ENCODE data around the gene PCGF1. TPM values are rescaled to one million over a fixed set of nuclear protein-coding genes. Genes with fewer than 3 reads are reported as not detected.
"Not testable (repeated sequence)": the region's sequence is repeated elsewhere in the genome, so short reads cannot be mapped to it uniquely, and the experiment has no call there.

PCGF1 gene
- total RNA-seq, 2 experiments from 2014 or later: 25.8 to 35.6 TPM

- not testable (repeated sequence) for DNase-seq, H3K27me3 Mint-ChIP-seq, H3K9me3 Mint-ChIP-seq
- POLR2A ChIA-PET: interaction anchor here (0.7 to 0.9 kb wide), 2 partner anchors 43 to 92 kb away, joined by 4 read pairs; no protein-coding TSS in a partner anchor
- peaks cover 40% of the 10 kb centered on the region for H3K4me1 Mint-ChIP-seq
- H3K36me3 Mint-ChIP-seq (ENCODE audit: low read depth): peaks cover 31% of the 10 kb centered on the region
- peak overlapping the region; percentile 99 for H3K27ac Mint-ChIP-seq
- peak overlapping the region; percentile 99 for H3K4me3 Mint-ChIP-seq
- CTCF ChIA-PET: interaction anchor here (0.6 to 6.0 kb wide), 25 partner anchors 9 to 335 kb away, joined by 3 to 66 read pairs (median 4); partner anchors contain the start of genes AUP1, DQX1, HTRA2 and INO80B
Observed at GRCh38 chr2:74483675-74484164, 23.8 kb downstream of the PCGF1 start.

- ChIA-PET POLR2A (interaction anchor here (1.2 kb wide), 1 partner anchor 24 kb away, joined by 3 read pairs; the partner anchor contains the start of gene PCGF1), CTCF (interaction anchor here (0.7 to 6.0 kb wide), 27 partner anchors 9 to 106 kb away, joined by 3 to 66 read pairs (median 5); partner anchors contain the start of genes AUP1, DQX1, HTRA2 and INO80B)
- H3K9me3 Mint-ChIP-seq: no peaks in the 10 kb centered on the region
- peaks cover 40% of the 10 kb centered on the region for H3K4me1 Mint-ChIP-seq
- peaks cover 31% of the 10 kb centered on the region for H3K36me3 Mint-ChIP-seq (ENCODE audit: low read depth)
- peak; percentile 96 for DNase-seq
- H3K4me3 Mint-ChIP-seq: peak within 1 kb of the TSS; percentile 99
- H3K27me3 Mint-ChIP-seq: no peaks in the 10 kb centered on the region
- peak within 1 kb of the TSS; percentile 99 for H3K27ac Mint-ChIP-seq
Observed at GRCh38 chr2:74482801-74483674, 24.5 kb downstream of the PCGF1 start, which contains the start of the genes CCDC142 and TTC31. Gene CCDC142, minus strand, starts transcription at chr2:74482998. Its CDS starts 161 bp downstream, at chr2:74482837. Gene TTC31, plus strand, starts transcription at chr2:74483081. Its CDS starts 15 bp downstream, at chr2:74483096.

GRCh38 chr2:74481961-74482800, 25.3 kb downstream of the PCGF1 start:
- peak; percentile 62 for DNase-seq
- ChIA-PET CTCF (interaction anchor here (1.0 to 6.0 kb wide), 23 partner anchors 8 to 654 kb away, joined by 3 to 66 read pairs (median 6); partner anchors contain the start of genes C2orf81, INO80B, LBX2 and MOGS), POLR2A (interaction anchor here (0.8 to 1.2 kb wide), 2 partner anchors 10 to 25 kb away, joined by 3 to 5 read pairs; partner anchors contain the start of genes MRPL53 and PCGF1)
- Mint-ChIP-seq H3K36me3 (ENCODE audit: low read depth) (peaks cover 37% of the 10 kb centered on the region), H3K4me3 (peak overlapping the region; percentile 99), H3K27ac (peak overlapping the region; percentile 99), H3K4me1 (peaks cover 46% of the 10 kb centered on the region), H3K9me3 (no peaks in the 10 kb centered on the region), H3K27me3 (no peaks in the 10 kb centered on the region)

DNA sequence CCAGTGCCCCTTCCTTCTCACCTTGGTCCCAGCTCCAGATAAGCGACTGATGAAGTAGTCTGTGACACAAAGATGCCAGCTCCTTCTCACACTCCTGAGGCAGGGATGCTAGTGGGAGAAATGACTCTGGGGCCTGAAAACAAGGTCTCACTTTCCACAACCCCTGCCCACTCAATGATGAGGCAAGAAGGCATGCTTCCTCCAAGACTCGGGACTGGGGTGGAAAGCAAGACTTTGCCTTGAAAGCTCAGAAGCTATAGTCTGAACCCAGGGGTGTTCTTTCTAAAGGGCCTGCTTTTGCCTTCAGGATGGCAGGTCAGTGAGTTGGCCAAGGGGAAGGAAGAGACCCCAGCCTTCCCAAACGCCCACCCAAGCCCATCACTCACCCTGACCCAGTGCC, 26.1 kb downstream of the PCGF1 start:
- POLR2A ChIA-PET: no interaction called here

DNA sequence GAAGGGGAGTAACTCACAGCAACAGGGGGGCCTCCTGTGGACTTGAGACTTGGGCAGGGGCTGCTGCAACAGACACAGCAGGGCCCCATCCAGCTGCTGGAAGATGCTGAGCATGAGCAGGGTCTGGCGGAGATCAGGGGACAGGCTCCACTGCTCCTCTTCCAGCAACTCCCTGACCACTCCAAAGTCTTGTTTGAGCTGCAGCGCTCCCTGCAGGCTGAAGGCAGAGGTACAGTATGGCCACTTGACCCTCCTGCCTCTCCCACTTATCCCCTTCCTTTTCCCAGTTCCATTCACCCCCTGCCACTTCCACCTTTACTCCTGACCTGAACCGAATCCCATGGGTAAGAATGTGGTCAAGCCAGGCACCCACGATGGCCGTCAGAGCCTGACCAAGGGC, 32.6 kb downstream of the PCGF1 start:
- ChIA-PET CTCF (interaction anchor here (0.9 to 1.6 kb wide), 4 partner anchors 8 to 113 kb away, joined by 3 to 8 read pairs (median 5); no protein-coding TSS in a partner anchor), POLR2A (interaction anchor here (0.6 to 1.2 kb wide), 2 partner anchors 17 to 174 kb away, joined by 4 to 5 read pairs; partner anchors contain the start of gene WBP1)
- Mint-ChIP-seq H3K4me3 (no peak overlapping the region), H3K36me3 (ENCODE audit: low read depth) (peaks cover 37% of the 10 kb centered on the region), H3K9me3 (no peaks in the 10 kb centered on the region), H3K27ac (no peak overlapping the region), H3K27me3 (no peaks in the 10 kb centered on the region), H3K4me1 (peaks cover 45% of the 10 kb centered on the region)
- no peak for DNase-seq

More for the DNA sequence above, 26.1 kb downstream of the PCGF1 start:
- DNase-seq: no peak
- Mint-ChIP-seq H3K4me1 (peaks cover 47% of the 10 kb centered on the region), H3K36me3 (ENCODE audit: low read depth) (peaks cover 33% of the 10 kb centered on the region), H3K9me3 (no peaks in the 10 kb centered on the region), H3K4me3 (peak overlapping the region; percentile 99), H3K27ac (no peak overlapping the region), H3K27me3 (no peaks in the 10 kb centered on the region)
- CTCF ChIA-PET: interaction anchor here (0.9 to 6.0 kb wide), 16 partner anchors 9 to 653 kb away, joined by 3 to 66 read pairs (median 11); partner anchors contain the start of genes C2orf81, INO80B, LBX2 and MOGS

DNA sequence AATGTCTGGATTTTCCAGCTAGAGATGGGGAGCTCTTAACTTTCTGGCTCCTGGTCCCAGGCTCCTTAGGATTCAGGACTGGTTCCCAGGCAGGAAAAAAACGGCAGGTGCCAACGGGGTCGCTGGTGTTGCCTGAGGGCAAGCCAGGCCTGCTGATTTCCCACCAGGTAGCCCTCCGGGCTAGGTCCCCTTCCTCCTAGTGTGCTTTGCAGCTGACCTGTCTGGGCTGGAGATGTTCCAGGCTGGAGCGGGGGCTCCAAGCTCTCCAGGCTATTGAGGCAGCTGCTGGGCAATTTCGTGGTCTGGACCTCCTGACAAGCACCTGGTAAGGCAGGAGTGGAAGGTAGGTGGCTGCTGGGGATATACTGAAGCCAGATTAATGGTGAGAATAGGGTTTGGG, 33.0 kb downstream of the PCGF1 start:
- H3K36me3 Mint-ChIP-seq (ENCODE audit: low read depth): peaks cover 33% of the 10 kb centered on the region

GRCh38 chr2:74472945-74473258, 34.6 kb downstream of the PCGF1 start:
- CTCF ChIA-PET: interaction anchor here (0.7 to 2.8 kb wide), 10 partner anchors 9 to 116 kb away, joined by 3 to 19 read pairs (median 4); partner anchors contain the start of genes CCDC142, TTC31 and WBP1
- H3K36me3 Mint-ChIP-seq (ENCODE audit: low read depth): peaks cover 29% of the 10 kb centered on the region
- no peaks in the 10 kb centered on the region for H3K27me3 Mint-ChIP-seq
- no peak for DNase-seq
- POLR2A ChIA-PET: interaction anchor here (0.9 to 1.5 kb wide), 3 partner anchors 9 to 18 kb away, joined by 3 to 6 read pairs (median 5); partner anchors contain the start of genes INO80B and WBP1
- H3K27ac Mint-ChIP-seq: peak overlapping the region; percentile 98
- H3K4me1 Mint-ChIP-seq: peaks cover 39% of the 10 kb centered on the region
- peak overlapping the region; percentile 91 for H3K4me3 Mint-ChIP-seq
- H3K9me3 Mint-ChIP-seq: no peaks in the 10 kb centered on the region

More for the DNA sequence above, 33.0 kb downstream of the PCGF1 start:
- Mint-ChIP-seq H3K27me3 (no peaks in the 10 kb centered on the region), H3K27ac (no peak overlapping the region), H3K4me3 (no peak overlapping the region), H3K4me1 (peaks cover 43% of the 10 kb centered on the region), H3K9me3 (no peaks in the 10 kb centered on the region)
- POLR2A ChIA-PET: interaction anchor here (0.6 kb wide), 1 partner anchor 174 kb away, joined by 4 read pairs; no protein-coding TSS in a partner anchor
- no peak for DNase-seq
- CTCF ChIA-PET: interaction anchor here (0.8 to 1.5 kb wide), 2 partner anchors 9 to 13 kb away, joined by 4 to 5 read pairs; partner anchors contain the start of genes CCDC142 and TTC31

GRCh38 chr2:74472086-74472944, 35.2 kb downstream of the PCGF1 start, which contains the start of gene MRPL53:
Gene MRPL53, minus strand, starts transcription at chr2:74472680. Its CDS starts 20 bp downstream, at chr2:74472660.
- CTCF ChIA-PET: interaction anchor here (0.7 to 2.8 kb wide), 12 partner anchors 10 to 272 kb away, joined by 3 to 19 read pairs (median 4); partner anchors contain the start of genes CCDC142, TTC31 and WBP1
- peaks cover 25% of the 10 kb centered on the region for H3K36me3 Mint-ChIP-seq (ENCODE audit: low read depth)

DNA sequence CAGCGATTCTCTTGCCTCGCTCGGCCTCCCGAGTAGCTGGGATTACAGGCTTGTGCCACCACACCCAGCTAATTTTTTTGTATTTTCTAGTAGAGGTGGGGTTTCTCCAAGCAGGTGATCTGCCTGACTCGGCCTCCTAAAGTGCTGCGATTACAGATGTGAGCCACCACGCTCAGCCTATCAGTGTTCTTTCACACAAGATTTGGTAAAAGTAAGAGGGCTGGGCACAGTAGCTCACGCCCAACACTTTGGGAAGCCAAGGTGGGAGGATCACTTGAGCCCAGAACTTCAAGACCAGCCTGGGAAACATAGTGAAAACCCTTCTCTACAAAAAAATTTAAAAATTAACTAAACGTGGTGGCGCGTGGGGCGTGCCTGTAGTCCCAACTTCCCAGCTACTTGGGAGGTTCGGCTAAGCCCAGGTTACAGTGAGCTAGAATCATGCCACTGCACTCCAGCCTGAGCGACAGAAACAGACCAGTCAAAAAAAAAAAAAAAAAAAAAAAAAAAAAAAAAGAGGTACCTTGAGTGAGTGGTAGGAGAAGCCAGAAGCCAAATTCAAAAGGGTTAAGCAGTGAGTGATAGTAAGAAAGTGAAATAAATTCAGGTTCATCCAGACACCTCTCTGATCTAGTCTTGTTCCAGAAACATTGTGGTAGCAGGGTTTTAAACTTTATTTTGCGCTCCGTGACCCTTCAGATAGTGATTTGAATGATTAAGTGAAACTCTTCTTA, 36.0 kb downstream of the PCGF1 start:
- Mint-ChIP-seq H3K27ac (peak overlapping the region; percentile 98), H3K36me3 (ENCODE audit: low read depth) (peaks cover 24% of the 10 kb centered on the region), H3K27me3 (no peaks in the 10 kb centered on the region), H3K9me3 (no peaks in the 10 kb centered on the region), H3K4me1 (peaks cover 32% of the 10 kb centered on the region), H3K4me3 (peak overlapping the region; percentile 91)
- ChIA-PET CTCF (interaction anchor here (0.8 to 2.8 kb wide), 3 partner anchors 11 to 15 kb away, joined by 3 to 19 read pairs (median 3); partner anchors contain the start of genes CCDC142 and TTC31), POLR2A (interaction anchor here (0.8 to 1.5 kb wide), 2 partner anchors 13 to 17 kb away, joined by 3 to 6 read pairs; partner anchors contain the start of genes INO80B and WBP1)
- no peak for DNase-seq

More at GRCh38 chr2:74472086-74472944, 35.2 kb downstream of the PCGF1 start, which contains the start of gene MRPL53:
- Mint-ChIP-seq H3K4me3 (peak within 1 kb of the TSS; percentile 91), H3K27ac (peak within 1 kb of the TSS; percentile 98), H3K27me3 (no peaks in the 10 kb centered on the region), H3K4me1 (peaks cover 34% of the 10 kb centered on the region), H3K9me3 (no peaks in the 10 kb centered on the region)
- peak; percentile 97 for DNase-seq
- POLR2A ChIA-PET: interaction anchor here (0.9 to 1.5 kb wide), 3 partner anchors 10 to 17 kb away, joined by 3 to 6 read pairs (median 5); partner anchors contain the start of genes INO80B and WBP1

GRCh38 chr2:74470742-74471141, 36.8 kb downstream of the PCGF1 start:
- H3K9me3 Mint-ChIP-seq, DNase-seq, H3K27me3 Mint-ChIP-seq: not testable (repeated sequence)
- peak overlapping the region; percentile 80 for H3K27ac Mint-ChIP-seq
- peaks cover 24% of the 10 kb centered on the region for H3K36me3 Mint-ChIP-seq (ENCODE audit: low read depth)
- POLR2A ChIA-PET: interaction anchor here (0.8 kb wide), 1 partner anchor 16 kb away, joined by 3 read pairs; the partner anchor contains the start of gene INO80B
- CTCF ChIA-PET: interaction anchor here (0.8 to 2.8 kb wide), 3 partner anchors 10 to 14 kb away, joined by 3 to 19 read pairs (median 3); partner anchors contain the start of genes CCDC142 and TTC31
- H3K4me3 Mint-ChIP-seq: peak overlapping the region; percentile 68
- peaks cover 36% of the 10 kb centered on the region for H3K4me1 Mint-ChIP-seq
